K562 (cell line): ENCODE measurements around the gene LRP6. TPM values are rescaled to one million over a fixed set of nuclear protein-coding genes. Genes with fewer than 3 reads are reported as not detected.
A peak's percentile ranks its signal among the peaks of the same experiment; 100 is the strongest.

Experiments
- ATAC-seq: fragments of 200-7000 bp; cut with Tn5 transposase; 3 replicates; pipeline ENCODE4 v1.9.1; 2020; ENCODE audit warnings: moderate library complexity
- BruUV-seq: library from RNA; stranded (reverse); fragments of 400-500 nt; replicated peaks from 2 replicates; lab custom pipeline; 2021; lab: Mats Ljungman, UMichigan
- CTCF ChIA-PET: fragments of 300-600 bp; formaldehyde crosslinking; extraction: SDS; loops from one replicate; lab custom pipeline; 2021; ENCODE audit warnings: low intra/inter-chr PET ratio; lab: Yijun Ruan, JAX
- POLR2A ChIA-PET: fragments of 300-600, 350-650 bp; sonication (Branson Sonifier 250); formaldehyde crosslinking; extraction: SDS; loops from one replicate; lab custom pipeline; 2021; ENCODE audit warnings: antibody characterized with exemption, inconsistent platforms; lab: Yijun Ruan, JAX
- DNase-seq, 4 experiments: peaks; one replicate each; pipeline versions ENCODE4 v3.0.0 to v3.0.0-alpha.2; 2011 to 2018; ENCODE audit warnings: low spot score in 3 of 4, mixed read lengths in 3 of 4; ENCODE audit errors: extremely low read depth in 1 of 4
- FAIRE-seq: peaks from 2 replicates; lab custom pipeline; 2011; peaks lifted over from hg19 to GRCh38; lab: Jason Lieb, UNC
- H2AFZ ChIP-seq: 2 replicates; pipeline ENCODE4 v1.6.0; 2011; ENCODE audit warnings: low read depth, low read length, control low read depth, inconsistent platforms
- H3K27ac ChIP-seq: fragments of 200-600 bp; 3 replicates; pipeline ENCODE4 v1.8.0; 2011; ENCODE audit warnings: low read depth, mild to moderate bottlenecking, control low read depth, inconsistent platforms, low read length, moderate library complexity, mixed read lengths; ENCODE audit errors: extremely low read depth
- H3K27me3 ChIP-seq, 2 experiments: fragments of 300-600 bp in 1 of 2; 2 replicates in 1 of 2; 3 replicates in 1 of 2; pipeline versions ENCODE4 v1.6.0 to v1.8.0; 2011; ENCODE audit warnings: inconsistent platforms in 2 of 2, low read length in 2 of 2, mild to moderate bottlenecking in 1 of 2, mixed read lengths in 1 of 2, moderate library complexity in 1 of 2; ENCODE audit not compliant: control insufficient read depth in 2 of 2, insufficient read depth in 2 of 2
- H3K36me3 ChIP-seq: fragments of 300-600 bp; 3 replicates; pipeline ENCODE4 v1.8.0; 2011; ENCODE audit warnings: mild to moderate bottlenecking, low read length, inconsistent platforms; ENCODE audit not compliant: control insufficient read depth, insufficient read depth
- H3K4me1 ChIP-seq, 2 experiments: fragments of 200-600 bp in 1 of 2; replicated peaks in 1 of 2; 2 replicates in 1 of 2; 3 replicates in 1 of 2; pipeline versions ENCODE4 v1.5.1 to v1.8.0; 2011; ENCODE audit warnings: inconsistent platforms in 2 of 2, low read length in 2 of 2, mild to moderate bottlenecking in 1 of 2, mixed read lengths in 1 of 2, moderate library complexity in 1 of 2; ENCODE audit not compliant: control insufficient read depth in 2 of 2, insufficient read depth in 2 of 2
- H3K4me2 ChIP-seq: 2 replicates; pipeline ENCODE4 v1.6.1; 2011; ENCODE audit warnings: low read length, control low read depth, inconsistent platforms, mixed read lengths; ENCODE audit not compliant: insufficient read depth
- H3K4me3 ChIP-seq: fragments of 200-600 bp; sonication (generic), shearing (Covaris generic); 2 replicates; pipeline ENCODE4 v1.5.1; 2016; ENCODE audit warnings: control low read depth, inconsistent platforms
- H3K79me2 ChIP-seq: fragments of 200-600 bp; 3 replicates; pipeline ENCODE4 v1.8.0; 2011; ENCODE audit warnings: low read length, inconsistent platforms; ENCODE audit not compliant: control insufficient read depth, insufficient read depth
- H3K9ac ChIP-seq, 2 experiments: 2 replicates each; pipeline versions ENCODE4 v1.6.0 to v1.6.1; 2011; ENCODE audit warnings: low read depth in 2 of 2, low read length in 2 of 2, control low read depth in 1 of 2, inconsistent platforms in 1 of 2, mild to moderate bottlenecking in 1 of 2, mixed read lengths in 1 of 2; ENCODE audit not compliant: insufficient read depth in 1 of 2
- H3K9me1 ChIP-seq: one replicate; pipeline ENCODE4 v1.6.0; 2011; ENCODE audit warnings: inconsistent platforms, mild to moderate bottlenecking, low read length, moderate library complexity; ENCODE audit not compliant: control insufficient read depth, insufficient read depth
- H3K9me3 ChIP-seq: replicated peaks from 2 replicates; pipeline ENCODE4 v1.5.1; 2011; ENCODE audit warnings: low read depth, low read length, inconsistent platforms; ENCODE audit not compliant: control insufficient read depth, insufficient read depth
- H4K20me1 ChIP-seq: replicated peaks from 2 replicates; pipeline ENCODE4 v1.6.1; 2011; ENCODE audit warnings: low read length, inconsistent platforms, mixed read lengths; ENCODE audit not compliant: control insufficient read depth, insufficient read depth
- CTBP1 ChIP-seq: fragments of 450-650 bp; IDR thresholded peaks from 2 replicates; pipeline ENCODE4 v1.6.1; 2016; ENCODE audit warnings: borderline replicate concordance
- FOXK2 ChIP-seq, 2 experiments: fragments of 450-650 bp; IDR thresholded peaks in 1 of 2; conservative IDR thresholded peaks in 1 of 2; 2 replicates each; pipeline ENCODE4 v1.6.1; 2016; ENCODE audit warnings: low read depth in 2 of 2, mild to moderate bottlenecking in 1 of 2
- HNRNPL ChIP-seq: fragments of 200-400 bp; formaldehyde crosslinking; IDR thresholded peaks from 2 replicates; pipeline ENCODE4 v1.6.1; 2017; ENCODE audit warnings: low read depth, mild to moderate bottlenecking, low read length
- MECOM ChIP-seq: fragments of 250-450 bp; sonication (Bioruptor Pico); IDR thresholded peaks from 2 replicates; pipeline ENCODE4 v1.8.0; 2022; ENCODE audit warnings: inconsistent platforms
- MEIS2 ChIP-seq: fragments of 450-650 bp; IDR thresholded peaks from 2 replicates; pipeline ENCODE4 v1.6.1; 2014; ENCODE audit warnings: mild to moderate bottlenecking; ENCODE audit not compliant: partially characterized antibody
- POLR2G ChIP-seq: fragments of 200-400 bp; formaldehyde crosslinking; IDR thresholded peaks from 2 replicates; pipeline ENCODE4 v1.6.1; 2017; ENCODE audit warnings: low read depth, mild to moderate bottlenecking, antibody characterized with exemption, low read length, moderate library complexity
- RCOR1 ChIP-seq, 2 experiments: IDR thresholded peaks; 2 replicates each; pipeline ENCODE4 v1.6.1; 2012; ENCODE audit warnings: low read depth in 2 of 2, low read length in 2 of 2, borderline replicate concordance in 1 of 2, improper control_type of control experiment in 1 of 2
- RFX5 ChIP-seq: IDR thresholded peaks from 2 replicates; pipeline ENCODE4 v1.6.1; 2011; ENCODE audit warnings: low read depth, mild to moderate bottlenecking, improper control_type of control experiment, low read length
- SMAD4 ChIP-seq: fragments of 250-450 bp; sonication (Bioruptor Pico); conservative IDR thresholded peaks from 2 replicates; pipeline ENCODE4 v1.8.0; 2021; ENCODE audit warnings: inconsistent platforms, mild to moderate bottlenecking, moderate library complexity
- SMARCA4 ChIP-seq: fragments of 450-650 bp; IDR thresholded peaks from 2 replicates; pipeline ENCODE4 v1.6.1; 2016
- SMARCE1 ChIP-seq: fragments of 450-650 bp; IDR thresholded peaks from 2 replicates; pipeline ENCODE4 v1.7.1; 2016; ENCODE audit warnings: mild to moderate bottlenecking
- SOX6 ChIP-seq: fragments of 450-650 bp; IDR thresholded peaks from 2 replicates; pipeline ENCODE4 v1.6.1; 2014; ENCODE audit warnings: mild to moderate bottlenecking
- TEAD4 ChIP-seq, 2 experiments: sonication (generic) in 1 of 2; formaldehyde crosslinking in 1 of 2; IDR thresholded peaks; 2 replicates each; pipeline versions ENCODE4 v1.6.1 to v1.8.0; 2012 to 2022; ENCODE audit warnings: borderline replicate concordance in 1 of 2, inconsistent platforms in 1 of 2, low read length in 1 of 2, mild to moderate bottlenecking in 1 of 2, missing genetic modification reagents in 1 of 2
- WGBS: fragments of 100-300 bp; shearing (Covaris generic); methylation state at CpG from one replicate; pipeline ENCODE4 v1.1.6; 2016; ENCODE audit warnings: low coverage, mixed read lengths; ENCODE audit not compliant: insufficient coverage; ENCODE audit errors: missing lambda C conversion rate; 5-methylcytosine and 5-hydroxymethylcytosine counted together
- in situ Hi-C: fragments of 300-500 bp; cut with MboI; formaldehyde crosslinking; loops from 4 replicates; pipeline ENCODE4 v1.15.0; 2018; ENCODE audit warnings: inconsistent platforms, mixed read lengths
- intact Hi-C: fragments of 100-400 bp; cut with micrococcal nuclease; formaldehyde crosslinking; loops from 2 replicates; pipeline ENCODE4 v1.14.2; 2022
- polyA plus RNA-seq, 8 experiments: library from polyadenylated mRNA; depleted of rRNA in 4 of 8; stranded (reverse) in 5 of 8; unstranded in 3 of 8; fragments of >200 nt; fragmentation: Nextera tagmentation in 2 of 8; fragmentation: Illumina TruSeq in 1 of 8; extraction: Ambion mirVana in 2 of 8; extraction: Trizol in 1 of 8; gene quantifications; 2 replicates each; pipeline versions ENCODE4 v1.2.1 to v1.2.3, GENCODE V29; 2011 to 2014; ENCODE audit warnings: inconsistent platforms in 1 of 8, missing spikeins in 1 of 8
- total RNA-seq, 7 experiments: library from RNA; depleted of rRNA in 6 of 7; stranded (reverse); fragments of >200 nt in 6 of 7; fragmentation: Illumina TruSeq in 2 of 7; extraction: Trizol in 2 of 7; gene quantifications; 2 replicates each; pipeline versions ENCODE4 v1.2.1 to v1.2.3, GENCODE V29; 2011 to 2021; ENCODE audit warnings: low replicate concordance in 1 of 7
- TF ChIP-seq, protein P1 (sequence below): sonication (generic); IDR thresholded peaks from 2 replicates; pipeline ENCODE4 v1.6.1; 2016
- TF ChIP-seq, protein P2 (sequence below): sonication (generic); formaldehyde crosslinking; IDR thresholded peaks from 2 replicates; pipeline ENCODE4 v1.8.0; 2022; ENCODE audit warnings: mild to moderate bottlenecking, low read depth, missing genetic modification reagents
- TF ChIP-seq, protein P3 (sequence below), 2 experiments: IDR thresholded peaks in 1 of 2; conservative IDR thresholded peaks in 1 of 2; 2 replicates each; pipeline ENCODE4 v1.6.1; 2016; ENCODE audit warnings: low read depth in 2 of 2, mild to moderate bottlenecking in 1 of 2, missing compliant biosample characterization in 1 of 2, missing genetic modification characterization in 1 of 2, moderate library complexity in 1 of 2

Gene LRP6
- total and polyA plus RNA-seq, 9 of the 15 experiments (the other 6 are each of a cell fraction or from before 2014, with no cell fraction given), result 3.0 to 17.0 (median 10.8) TPM

- H3K9me3 ChIP-seq, result no peaks in the 10 kb centered on the region
- H3K4me2 ChIP-seq, result no peak overlapping the region; the same call in 1 of the 2 replicates
- no peaks in the 10 kb centered on the region for H3K36me3 ChIP-seq
- no peaks in the 10 kb centered on the region for H4K20me1 ChIP-seq
- FAIRE-seq (peak; percentile 57), DNase-seq (peak in 1 of 4 experiments; percentile 33), ATAC-seq (peak; percentile 51; the same call in 2 of the 3 replicates)
- POLR2A ChIA-PET, result no interaction called here
- intact Hi-C loops, result no loop called here
- 7% methylated on average over 3 of the region's 3 CpGs for WGBS
- H3K4me3 ChIP-seq, result no peak overlapping the region
- no peaks in the 10 kb centered on the region for H3K9me1 ChIP-seq
- in situ Hi-C loops, result no loop called here
- CTCF ChIA-PET, result no interaction called here
- no peak overlapping the region for H2AFZ ChIP-seq
- H3K79me2 ChIP-seq, result peaks cover 64% of the 10 kb centered on the region
- H3K4me1 ChIP-seq, result peaks cover 0 to 13% of the 10 kb centered on the region in 2 experiments; a peak in 3 of 5 replicates
- peak overlapping the region; percentile 88; the same call in 2 of the 3 replicates for H3K27ac ChIP-seq
- no TSS peak for BruUV-seq
- no peaks in the 10 kb centered on the region for H3K27me3 ChIP-seq
- no peak overlapping the region for H3K9ac ChIP-seq
- TF ChIP-seq, protein P1, sequence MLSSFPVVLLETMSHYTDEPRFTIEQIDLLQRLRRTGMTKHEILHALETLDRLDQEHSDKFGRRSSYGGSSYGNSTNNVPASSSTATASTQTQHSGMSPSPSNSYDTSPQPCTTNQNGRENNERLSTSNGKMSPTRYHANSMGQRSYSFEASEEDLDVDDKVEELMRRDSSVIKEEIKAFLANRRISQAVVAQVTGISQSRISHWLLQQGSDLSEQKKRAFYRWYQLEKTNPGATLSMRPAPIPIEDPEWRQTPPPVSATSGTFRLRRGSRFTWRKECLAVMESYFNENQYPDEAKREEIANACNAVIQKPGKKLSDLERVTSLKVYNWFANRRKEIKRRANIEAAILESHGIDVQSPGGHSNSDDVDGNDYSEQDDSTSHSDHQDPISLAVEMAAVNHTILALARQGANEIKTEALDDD, result peak; percentile 61; the same call in 1 of the 2 replicates
- peak; percentile 17; the same call in 1 of the 2 replicates for TF ChIP-seq TEAD4 (IDR thresholded peaks at IDR 0.05; ENCODE audit: low read length)
- no peak for TF ChIP-seq TEAD4 (CRISPR knock-in tag; IDR thresholded peaks at IDR 0.05; ENCODE audit: borderline replicate concordance)
- TF ChIP-seq SMARCE1, result 0 out of 2 replicates have a peak, but pooled peaks have one; percentile 10
- peak; percentile 95 for TF ChIP-seq MECOM (CRISPR knock-in tag)
- no peak for TF ChIP-seq RFX5
- TF ChIP-seq RCOR1 (IDR thresholded peaks at IDR 0.05; ENCODE audit: borderline replicate concordance in 1 of 2, low read depth in 2 of 2, low read length in 2 of 2), result 0 out of 4 replicates have a peak, but pooled peaks of 1 of the 2 experiments have one; percentile 27
- peak; percentile 52; the same call in 1 of the 2 replicates for TF ChIP-seq CTBP1
- peak; percentile 19; the same call in 1 of the 2 replicates for TF ChIP-seq SOX6
- TF ChIP-seq, protein P2, sequence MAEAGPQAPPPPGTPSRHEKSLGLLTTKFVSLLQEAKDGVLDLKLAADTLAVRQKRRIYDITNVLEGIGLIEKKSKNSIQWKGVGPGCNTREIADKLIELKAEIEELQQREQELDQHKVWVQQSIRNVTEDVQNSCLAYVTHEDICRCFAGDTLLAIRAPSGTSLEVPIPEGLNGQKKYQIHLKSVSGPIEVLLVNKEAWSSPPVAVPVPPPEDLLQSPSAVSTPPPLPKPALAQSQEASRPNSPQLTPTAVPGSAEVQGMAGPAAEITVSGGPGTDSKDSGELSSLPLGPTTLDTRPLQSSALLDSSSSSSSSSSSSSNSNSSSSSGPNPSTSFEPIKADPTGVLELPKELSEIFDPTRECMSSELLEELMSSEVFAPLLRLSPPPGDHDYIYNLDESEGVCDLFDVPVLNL (CRISPR knock-in tag), result no peak
- peak; percentile 76 for TF ChIP-seq SMAD4 (CRISPR knock-in tag)
- TF ChIP-seq POLR2G, result no peak
- no peak for TF ChIP-seq SMARCA4
- TF ChIP-seq FOXK2 (conservative IDR thresholded peaks at IDR 0.05 in 1 of 2, IDR thresholded peaks at IDR 0.05 in 1 of 2; ENCODE audit: low read depth in 2 of 2), result no peak
- no peak for TF ChIP-seq HNRNPL
- TF ChIP-seq MEIS2, result peak; percentile 90
- TF ChIP-seq, protein P3, sequence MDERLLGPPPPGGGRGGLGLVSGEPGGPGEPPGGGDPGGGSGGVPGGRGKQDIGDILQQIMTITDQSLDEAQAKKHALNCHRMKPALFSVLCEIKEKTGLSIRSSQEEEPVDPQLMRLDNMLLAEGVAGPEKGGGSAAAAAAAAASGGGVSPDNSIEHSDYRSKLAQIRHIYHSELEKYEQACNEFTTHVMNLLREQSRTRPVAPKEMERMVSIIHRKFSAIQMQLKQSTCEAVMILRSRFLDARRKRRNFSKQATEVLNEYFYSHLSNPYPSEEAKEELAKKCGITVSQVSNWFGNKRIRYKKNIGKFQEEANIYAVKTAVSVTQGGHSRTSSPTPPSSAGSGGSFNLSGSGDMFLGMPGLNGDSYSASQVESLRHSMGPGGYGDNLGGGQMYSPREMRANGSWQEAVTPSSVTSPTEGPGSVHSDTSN (CRISPR knock-in tag; IDR thresholded peaks at IDR 0.05; ENCODE audit: low read depth), result no peak
- TF ChIP-seq, protein P3 (tag; conservative IDR thresholded peaks at IDR 0.05; ENCODE audit: low read depth), result peak; percentile 61
These were observed 52.2 kb downstream of the LRP6 start for GRCh38 chr12:12214635-12215131.
